Measurements from ENCODE around the gene CRHR2.

The CRHR2 gene

GRCh38 chr7:30630986-30631385 is 51.3 kb downstream of the CRHR2 start:
- no peaks in the 10 kb centered on the region for H3K9me2 ChIP-seq (replicated peaks; ENCODE audit: control insufficient read depth, low read length)
- no peak overlapping the region for H3K4me3 ChIP-seq (ENCODE audit: low read length)
- H3K36me3 ChIP-seq (ENCODE audit: control insufficient read depth, low read length), result peaks cover 100% of the 10 kb centered on the region
- no peaks in the 10 kb centered on the region for H3K27me3 ChIP-seq (ENCODE audit: control insufficient read depth, low read length)
- peaks cover 27% of the 10 kb centered on the region for H3K79me2 ChIP-seq (ENCODE audit: control insufficient read depth, low read length)
- no peaks in the 10 kb centered on the region for H3F3A ChIP-seq (ENCODE audit: control insufficient read depth, insufficient read depth)
- no peak for TF ChIP-seq EZH2phosphoT487 (IDR thresholded peaks at IDR 0.05; ENCODE audit: borderline replicate concordance, low read length)
- TF ChIP-seq, protein P1, sequence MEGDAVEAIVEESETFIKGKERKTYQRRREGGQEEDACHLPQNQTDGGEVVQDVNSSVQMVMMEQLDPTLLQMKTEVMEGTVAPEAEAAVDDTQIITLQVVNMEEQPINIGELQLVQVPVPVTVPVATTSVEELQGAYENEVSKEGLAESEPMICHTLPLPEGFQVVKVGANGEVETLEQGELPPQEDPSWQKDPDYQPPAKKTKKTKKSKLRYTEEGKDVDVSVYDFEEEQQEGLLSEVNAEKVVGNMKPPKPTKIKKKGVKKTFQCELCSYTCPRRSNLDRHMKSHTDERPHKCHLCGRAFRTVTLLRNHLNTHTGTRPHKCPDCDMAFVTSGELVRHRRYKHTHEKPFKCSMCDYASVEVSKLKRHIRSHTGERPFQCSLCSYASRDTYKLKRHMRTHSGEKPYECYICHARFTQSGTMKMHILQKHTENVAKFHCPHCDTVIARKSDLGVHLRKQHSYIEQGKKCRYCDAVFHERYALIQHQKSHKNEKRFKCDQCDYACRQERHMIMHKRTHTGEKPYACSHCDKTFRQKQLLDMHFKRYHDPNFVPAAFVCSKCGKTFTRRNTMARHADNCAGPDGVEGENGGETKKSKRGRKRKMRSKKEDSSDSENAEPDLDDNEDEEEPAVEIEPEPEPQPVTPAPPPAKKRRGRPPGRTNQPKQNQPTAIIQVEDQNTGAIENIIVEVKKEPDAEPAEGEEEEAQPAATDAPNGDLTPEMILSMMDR (IDR thresholded peaks at IDR 0.05; ENCODE audit: low read depth, low read length, poor library complexity, severe bottlenecking), result no peak
- H3K4me1 ChIP-seq (ENCODE audit: control insufficient read depth, low read length), result no peaks in the 10 kb centered on the region
- no peaks in the 10 kb centered on the region for H3K9me3 ChIP-seq (ENCODE audit: control insufficient read depth, insufficient read depth, low read length)
- H3K4me2 ChIP-seq (ENCODE audit: low read length), result no peak overlapping the region
- no peaks in the 10 kb centered on the region for H4K20me1 ChIP-seq (ENCODE audit: control insufficient read depth, insufficient read depth, low read depth, low read length)
- H3K27ac ChIP-seq (ENCODE audit: low read depth, low read length), result no peak overlapping the region

DNA sequence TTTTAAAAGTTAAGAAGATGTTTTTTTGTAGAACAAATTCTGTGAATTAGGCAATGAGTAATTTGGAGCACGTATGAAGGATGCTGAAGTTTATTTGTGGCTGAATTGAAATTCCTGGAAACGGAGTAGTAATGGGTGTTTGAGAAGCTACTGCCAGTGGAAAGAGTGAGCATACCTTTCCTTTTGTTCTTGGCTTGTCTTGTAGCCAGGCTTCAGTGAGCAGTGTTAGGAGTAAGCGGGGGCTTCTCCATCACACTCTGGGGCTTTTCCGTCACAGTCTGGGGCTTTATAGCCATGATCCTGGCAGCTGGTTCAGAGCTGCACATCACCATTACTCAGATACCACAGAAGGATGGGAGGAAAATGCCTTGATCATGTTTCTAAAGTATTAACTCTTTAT is 55.2 kb downstream of the CRHR2 start:
- H3K4me3 ChIP-seq (ENCODE audit: low read length), result no peak overlapping the region
- H3K4me1 ChIP-seq (ENCODE audit: control insufficient read depth, low read length), result no peaks in the 10 kb centered on the region
- no peak for TF ChIP-seq EZH2phosphoT487 (IDR thresholded peaks at IDR 0.05; ENCODE audit: borderline replicate concordance, low read length)
- TF ChIP-seq, protein P1 (IDR thresholded peaks at IDR 0.05; ENCODE audit: low read depth, low read length, poor library complexity, severe bottlenecking), result no peak
- peaks cover 100% of the 10 kb centered on the region for H3K36me3 ChIP-seq (ENCODE audit: control insufficient read depth, low read length)
- no peaks in the 10 kb centered on the region for H3K9me2 ChIP-seq (replicated peaks; ENCODE audit: control insufficient read depth, low read length)
- no peaks in the 10 kb centered on the region for H4K20me1 ChIP-seq (ENCODE audit: control insufficient read depth, insufficient read depth, low read depth, low read length)
- peaks cover 4% of the 10 kb centered on the region; the same call in 1 of the 2 replicates for H3F3A ChIP-seq (ENCODE audit: control insufficient read depth, insufficient read depth)
- peaks cover 7% of the 10 kb centered on the region; the same call in 1 of the 2 replicates for H3K79me2 ChIP-seq (ENCODE audit: control insufficient read depth, low read length)
- H3K27me3 ChIP-seq (ENCODE audit: control insufficient read depth, low read length), result no peaks in the 10 kb centered on the region
- H3K4me2 ChIP-seq (ENCODE audit: low read length), result no peak overlapping the region
- H3K27ac ChIP-seq (ENCODE audit: low read depth, low read length), result no peak overlapping the region
- no peaks in the 10 kb centered on the region for H3K9me3 ChIP-seq (ENCODE audit: control insufficient read depth, insufficient read depth, low read length)

GRCh38 chr7:30625283-30625682 is 57.0 kb downstream of the CRHR2 start:
- no peaks in the 10 kb centered on the region for H4K20me1 ChIP-seq (ENCODE audit: control insufficient read depth, insufficient read depth, low read depth, low read length)
- H3F3A ChIP-seq (ENCODE audit: control insufficient read depth, insufficient read depth), result peaks cover 4% of the 10 kb centered on the region; the same call in 1 of the 2 replicates
- H3K4me2 ChIP-seq (ENCODE audit: low read length), result no peak overlapping the region
- H3K9me2 ChIP-seq (replicated peaks; ENCODE audit: control insufficient read depth, low read length), result no peaks in the 10 kb centered on the region
- no peaks in the 10 kb centered on the region for H3K4me1 ChIP-seq (ENCODE audit: control insufficient read depth, low read length)
- no peak for TF ChIP-seq EZH2phosphoT487 (IDR thresholded peaks at IDR 0.05; ENCODE audit: borderline replicate concordance, low read length)
- TF ChIP-seq, protein P1 (IDR thresholded peaks at IDR 0.05; ENCODE audit: low read depth, low read length, poor library complexity, severe bottlenecking), result no peak
- no peak overlapping the region for H3K27ac ChIP-seq (ENCODE audit: low read depth, low read length)
- H3K79me2 ChIP-seq (ENCODE audit: control insufficient read depth, low read length), result peaks cover 10% of the 10 kb centered on the region; the same call in 1 of the 2 replicates
- no peak overlapping the region for H3K4me3 ChIP-seq (ENCODE audit: low read length)
- H3K36me3 ChIP-seq (ENCODE audit: control insufficient read depth, low read length), result peaks cover 100% of the 10 kb centered on the region
- H3K27me3 ChIP-seq (ENCODE audit: control insufficient read depth, low read length), result no peaks in the 10 kb centered on the region
- H3K9me3 ChIP-seq (ENCODE audit: control insufficient read depth, insufficient read depth, low read length), result no peaks in the 10 kb centered on the region

Data from DOHH2 (cell line).